SHP77 (cell line): ENCODE data around the gene KLF14.
"Not testable (repeated sequence)": the region's sequence is repeated elsewhere in the genome, so short reads cannot be mapped to it uniquely, and the experiment has no call there.

Source experiments
- DNase-seq, 2 experiments: peaks; one replicate each; lab custom pipeline; 2025; lab: John Stamatoyannopoulos, UW

The KLF14 gene

DNA sequence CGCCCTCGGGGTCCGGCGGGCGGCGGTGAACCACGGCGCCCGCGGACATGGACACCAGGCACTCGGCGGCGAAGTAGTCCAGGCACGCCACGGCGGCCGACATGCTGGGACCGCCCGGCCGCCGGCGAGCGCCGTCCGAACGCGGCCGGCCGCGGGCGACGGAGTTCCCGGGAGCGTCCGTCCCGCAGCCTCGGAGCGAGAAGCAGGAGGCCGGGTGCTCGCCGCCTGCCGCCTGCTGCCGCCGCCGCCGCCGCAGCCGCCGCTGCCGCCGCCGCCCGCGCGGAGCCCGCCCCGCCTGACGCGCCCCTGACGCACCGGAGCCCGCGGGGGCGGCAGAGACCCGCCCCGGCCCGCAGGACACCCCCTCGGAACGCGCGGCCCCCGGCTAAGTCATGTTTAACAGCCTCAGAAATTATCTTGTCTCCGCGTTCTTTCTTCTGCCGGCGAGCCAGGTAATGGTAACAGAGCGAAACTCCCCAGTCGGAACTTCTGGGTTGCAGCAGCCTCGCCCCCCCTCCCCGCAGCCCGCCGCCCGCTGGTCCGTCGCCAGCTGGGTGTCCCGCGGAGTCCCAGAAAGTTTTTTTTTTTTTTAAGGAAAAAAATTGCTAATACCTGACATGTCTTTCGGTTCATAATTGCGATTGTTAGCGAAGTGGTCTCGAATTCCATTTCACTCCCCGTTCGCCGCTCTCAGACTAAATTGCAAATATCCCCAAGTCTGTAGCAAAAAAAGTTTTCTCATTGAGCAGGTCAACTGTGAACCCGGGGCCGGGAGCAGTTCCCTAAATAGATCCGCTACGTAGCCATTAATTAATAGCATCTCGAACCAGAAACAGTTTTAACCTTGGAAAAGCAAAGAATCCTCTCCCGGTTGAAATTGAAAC lies at the start of gene KLF14:
Gene KLF14 (minus strand): TSS at position 277 of the 884 bp plus-strand sequence. CDS start 174 bp downstream, at position 103.
- no peak for DNase-seq

DNA sequence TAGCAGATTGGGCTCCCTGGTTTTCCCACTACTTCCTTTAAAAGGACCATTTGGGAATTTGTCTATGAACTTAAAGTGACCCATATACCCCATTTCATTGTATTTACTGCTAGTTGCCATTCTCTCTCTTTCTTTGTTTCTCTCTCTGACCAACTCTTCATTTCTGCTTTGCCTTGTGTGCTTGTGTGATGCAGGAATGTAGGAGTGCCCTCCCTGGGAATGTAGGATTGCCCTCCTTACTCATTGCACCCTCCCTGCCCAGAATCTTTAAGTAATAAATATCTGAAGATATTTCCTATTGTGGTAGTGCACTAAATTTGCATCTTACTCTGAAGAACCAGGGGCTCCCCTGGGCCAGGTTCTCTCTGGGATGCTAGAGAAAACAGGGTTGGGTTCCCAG lies 47.3 kb upstream of the KLF14 start:
- DNase-seq = no peak

DNA sequence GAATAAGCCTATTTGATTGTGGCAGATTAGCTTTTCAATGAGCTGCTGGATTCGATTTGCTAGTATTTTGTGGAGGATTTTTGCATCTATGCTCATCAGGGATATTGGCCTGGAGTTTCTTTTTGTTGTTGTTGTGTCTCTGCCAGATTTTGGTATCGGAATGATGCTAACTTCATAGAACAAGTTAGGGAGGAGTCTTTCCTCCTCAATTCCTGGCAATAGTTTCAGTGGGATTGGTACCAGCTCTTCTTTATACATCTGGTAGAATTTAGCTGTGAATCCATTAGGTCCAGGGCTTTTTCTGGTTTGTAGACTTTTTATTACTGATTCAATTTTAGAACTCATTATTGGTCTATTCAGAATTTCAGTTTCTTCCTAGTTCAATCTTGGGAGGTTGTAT lies 43.4 kb upstream of the KLF14 start:
- DNase-seq = no peak

DNA sequence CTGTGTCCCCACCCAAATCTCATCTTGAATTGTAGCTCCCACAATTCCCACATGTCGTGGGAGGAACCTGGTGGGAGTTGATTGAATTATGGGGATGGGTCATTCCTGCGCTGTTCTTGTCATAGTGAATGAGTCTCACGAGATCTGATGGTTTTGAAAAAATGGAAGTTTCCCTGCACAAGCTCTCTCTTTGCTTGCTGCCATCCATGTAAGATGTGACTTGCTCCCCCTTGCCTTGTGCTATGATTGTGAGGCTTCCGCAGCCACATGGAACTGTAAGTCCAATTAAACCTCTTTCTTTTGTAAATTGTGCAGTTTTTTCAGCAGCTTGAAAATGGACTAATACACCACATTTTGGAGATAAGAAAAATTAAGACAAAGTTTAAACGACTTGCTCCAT lies 38.4 kb upstream of the KLF14 start:
- DNase-seq = not testable (repeated sequence)

DNA sequence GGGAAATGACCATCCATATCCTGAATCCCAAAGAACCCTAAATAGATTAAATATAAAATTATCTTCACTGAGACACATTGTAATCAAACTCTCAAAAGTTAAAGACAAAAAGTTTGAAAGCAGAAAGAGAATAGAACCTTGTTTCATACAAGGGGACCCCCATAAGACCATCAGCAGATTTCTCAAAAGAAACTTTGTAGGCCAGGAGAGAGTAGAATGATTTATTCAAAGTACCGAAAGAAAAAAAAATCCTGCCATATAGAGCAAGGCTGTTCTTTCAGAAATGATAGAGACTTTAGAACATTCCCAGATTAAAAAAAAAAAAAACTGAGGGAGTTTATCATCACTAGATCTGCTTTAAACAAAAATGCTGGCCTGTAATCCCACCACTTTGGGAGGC lies 34.8 kb upstream of the KLF14 start:
- DNase-seq = no peak

DNA sequence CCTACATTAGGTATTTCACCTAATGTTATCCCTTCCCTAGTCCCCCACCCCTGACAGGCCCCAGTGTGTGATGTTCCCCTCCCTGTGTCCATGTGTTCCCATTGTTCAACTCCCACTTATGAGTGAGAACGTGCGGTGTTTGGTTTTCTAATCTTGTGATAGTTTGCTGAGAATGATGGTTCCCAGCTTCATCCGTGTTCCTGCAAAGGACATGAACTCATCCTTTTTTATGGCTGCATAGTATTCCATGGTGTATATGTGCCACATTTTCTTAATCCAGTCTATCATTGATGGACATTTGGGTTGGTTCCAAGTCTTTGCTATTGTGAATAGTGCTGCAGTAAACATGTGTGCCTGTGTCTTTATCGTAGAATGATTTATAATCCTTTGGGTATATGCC lies 30.6 kb upstream of the KLF14 start:
- not testable (repeated sequence) for DNase-seq

DNA sequence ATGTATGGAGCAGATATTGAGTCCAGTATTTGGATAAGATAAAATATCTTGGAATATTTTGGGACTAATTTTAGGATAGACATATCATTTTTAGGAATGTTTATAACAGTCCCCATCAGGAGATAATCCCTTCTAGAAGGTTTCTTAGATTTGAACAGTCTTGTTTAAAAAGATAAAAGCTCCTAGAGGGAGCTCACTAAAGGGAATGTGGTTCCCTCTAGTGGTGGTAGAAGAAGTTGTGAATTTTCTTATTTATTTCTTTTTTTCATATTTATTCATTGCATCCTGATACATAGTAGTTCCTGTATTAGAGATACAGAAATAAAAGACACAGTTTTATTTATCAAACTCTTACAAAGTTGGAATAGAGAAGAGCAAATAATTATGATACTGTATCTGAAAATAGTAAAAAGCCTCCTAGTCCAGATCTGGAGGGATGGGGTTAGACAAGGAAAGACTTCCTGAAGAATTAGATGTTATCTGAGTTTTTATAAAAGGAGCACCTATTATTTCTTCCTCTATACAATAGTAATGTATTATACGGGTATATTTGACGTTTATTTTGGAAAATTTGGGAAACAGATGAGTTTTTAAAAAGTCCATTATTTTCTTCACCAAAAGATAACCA lies 24.5 kb upstream of the KLF14 start:
- DNase-seq = peak; percentile 18 to 29

DNA sequence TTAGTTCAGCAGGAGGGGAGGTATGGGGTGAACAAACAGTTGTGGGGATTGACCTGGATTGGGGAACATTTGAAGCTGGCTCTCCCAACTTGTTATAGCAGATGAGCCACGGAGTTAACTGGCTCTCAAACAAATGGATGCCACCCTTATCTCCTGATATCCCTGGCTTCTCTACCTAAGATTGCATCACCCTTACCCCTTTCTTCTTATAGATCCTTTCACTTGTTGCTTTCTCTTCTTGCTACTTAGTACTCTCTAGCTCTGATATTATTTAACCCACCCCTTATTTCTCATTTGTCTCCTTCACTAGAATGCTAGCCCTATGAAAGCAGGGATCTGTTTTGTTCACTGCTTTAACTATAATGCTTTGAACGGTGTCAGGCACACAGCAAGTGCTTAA lies 22.3 kb upstream of the KLF14 start:
- no peak for DNase-seq

DNA sequence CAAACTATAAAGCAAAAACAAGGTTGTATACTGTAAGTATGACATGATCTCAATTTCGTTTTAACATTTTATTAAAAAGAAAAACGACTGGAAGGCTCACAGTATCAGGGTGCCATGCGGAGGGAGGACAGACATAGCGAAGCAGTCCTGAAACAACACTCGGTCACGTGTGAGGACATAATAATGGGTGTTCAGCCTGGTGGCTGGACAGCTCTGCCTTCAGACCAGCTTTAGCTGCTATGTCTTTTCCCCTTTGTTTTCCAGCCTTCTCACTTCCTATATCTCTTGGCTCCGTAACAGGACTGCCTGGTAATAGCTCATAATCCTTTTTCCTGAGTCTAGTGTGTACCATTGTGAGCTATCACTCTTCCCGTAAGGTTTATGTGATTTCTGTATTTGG lies 18.4 kb upstream of the KLF14 start:
- DNase-seq = no peak

DNA sequence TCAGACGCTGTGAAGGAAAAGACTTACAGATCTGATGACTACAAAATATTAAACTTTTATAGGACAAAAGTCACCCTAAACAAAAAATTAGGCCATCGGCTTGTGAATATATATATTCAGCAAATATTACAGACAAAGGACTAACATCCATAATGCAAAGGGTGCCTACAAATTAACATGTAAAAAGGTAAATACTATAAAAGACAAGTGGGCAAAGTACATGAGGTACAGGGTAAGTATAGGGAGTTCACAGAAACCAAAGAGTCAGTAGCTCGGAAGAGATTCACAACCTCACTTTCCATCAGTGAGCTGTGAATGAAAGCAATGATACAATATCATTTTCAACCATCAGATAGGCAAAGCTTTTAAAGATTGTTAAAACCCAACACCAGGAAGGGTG lies 16.7 kb upstream of the KLF14 start:
- DNase-seq = no peak

DNA sequence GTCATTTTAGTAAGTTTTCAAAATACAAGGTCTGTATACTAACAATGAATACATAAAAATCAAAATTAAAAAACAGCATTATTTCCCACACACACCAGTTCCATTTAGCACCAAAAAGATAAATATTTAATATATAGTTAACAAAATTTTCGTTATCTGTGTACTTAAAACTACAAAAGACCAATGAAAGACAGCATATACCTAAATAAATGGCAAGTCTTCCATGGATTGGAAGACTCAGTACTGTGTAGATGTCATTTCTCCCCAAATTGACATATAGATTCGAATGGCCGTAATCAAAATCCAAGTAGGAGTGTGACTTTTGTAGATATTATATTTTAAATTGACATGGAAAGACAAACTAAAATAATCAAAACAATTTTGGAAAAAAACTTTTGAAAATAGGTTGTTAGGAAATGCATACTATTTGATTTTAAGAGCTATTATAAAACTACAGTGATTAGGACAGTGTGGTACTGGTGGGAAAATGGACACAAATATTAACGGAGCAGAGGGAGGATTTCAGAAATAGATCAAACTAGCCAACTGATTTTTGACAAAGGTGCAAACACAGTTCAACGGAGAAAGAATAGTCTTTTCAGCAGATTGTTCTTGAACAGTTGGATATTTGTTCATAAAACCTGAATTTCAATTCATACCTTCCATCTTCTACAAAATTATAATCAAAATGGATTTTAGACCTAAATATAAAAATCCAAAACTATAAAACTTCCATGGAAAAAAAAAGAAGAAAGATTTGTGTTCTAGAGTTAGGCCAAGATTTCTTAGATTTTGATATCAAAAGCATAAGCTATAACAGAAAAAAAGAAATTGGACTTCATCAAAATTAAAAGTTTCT lies 14.8 kb upstream of the KLF14 start:
- no peak for DNase-seq

DNA sequence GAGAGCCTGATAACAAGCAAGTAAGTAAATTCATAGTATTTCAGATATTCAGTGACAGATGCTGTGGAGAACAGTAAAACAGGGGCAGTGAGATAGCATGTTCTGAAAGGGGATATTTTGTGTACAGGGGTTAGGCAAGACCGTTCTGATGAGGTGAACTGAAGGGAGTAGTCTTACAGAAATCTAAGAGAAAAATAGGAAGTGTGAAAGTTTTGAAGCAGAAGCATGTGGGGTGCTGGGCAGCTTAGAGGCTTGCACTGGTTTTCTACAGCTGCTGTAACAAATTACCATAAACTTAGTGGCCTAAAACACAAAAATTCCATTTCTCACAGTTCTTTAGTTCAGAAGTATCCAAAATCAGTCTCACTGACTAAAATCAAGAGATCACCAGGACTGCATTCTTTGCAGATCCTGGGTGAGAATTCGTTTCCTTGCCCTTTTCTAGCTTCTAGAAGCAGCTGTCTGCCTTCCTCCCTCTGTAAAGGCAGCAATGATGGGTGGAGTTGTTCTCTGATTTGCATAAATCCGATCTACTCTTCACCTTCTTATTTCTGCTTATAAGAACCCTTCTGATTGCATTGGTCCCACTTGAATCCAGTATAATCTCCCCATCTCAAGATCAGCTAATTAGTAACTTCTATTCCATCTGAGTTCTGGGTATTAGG lies 7.5 kb upstream of the KLF14 start:
- no peak for DNase-seq

DNA sequence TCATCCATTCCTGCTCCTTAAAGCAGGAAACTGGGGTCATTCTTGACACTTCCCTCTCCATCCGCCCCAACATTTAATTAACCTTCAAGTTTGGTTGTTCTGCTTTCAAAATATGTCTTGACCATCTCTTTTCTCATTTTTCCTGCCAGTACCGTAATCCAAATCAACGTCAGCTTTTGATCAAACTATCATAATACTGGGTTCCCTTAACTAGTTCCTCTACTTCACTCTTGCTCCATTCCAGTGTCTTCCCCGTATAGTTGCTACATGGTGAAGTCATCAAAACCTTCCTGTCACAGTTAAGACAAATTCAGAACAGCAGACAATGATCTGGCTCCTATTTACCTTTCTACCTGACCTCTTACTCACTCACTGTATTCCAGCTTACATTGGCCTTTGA lies 6.6 kb upstream of the KLF14 start:
- no peak for DNase-seq

DNA sequence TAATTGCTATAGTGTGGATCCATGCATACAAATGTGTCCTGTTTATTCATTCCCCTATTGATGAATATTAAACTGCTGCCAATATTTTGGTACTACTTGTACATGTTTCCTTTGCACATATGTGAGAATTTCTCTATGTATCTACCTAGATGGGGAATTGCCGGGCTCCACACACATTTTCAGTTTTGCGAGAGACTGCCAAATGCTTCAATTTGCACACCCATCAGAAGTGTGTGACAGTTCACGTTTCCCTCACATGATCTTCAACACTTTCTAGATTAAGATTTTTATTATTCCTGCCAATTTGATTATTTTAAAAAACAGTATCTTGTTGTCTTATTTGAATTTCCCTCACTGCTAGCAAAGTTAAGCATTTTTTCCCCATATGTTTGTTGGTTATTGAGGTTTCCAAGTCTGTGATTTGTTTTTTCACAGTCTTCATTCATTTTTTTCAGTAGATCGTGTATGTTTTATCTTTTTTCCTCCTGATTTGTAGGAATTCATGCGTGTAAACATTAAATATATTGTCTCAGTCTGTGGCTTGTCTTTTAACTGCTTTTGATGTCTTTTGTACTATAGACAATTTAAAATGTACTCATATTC lies 2.4 kb upstream of the KLF14 start:
- DNase-seq = no peak

DNA sequence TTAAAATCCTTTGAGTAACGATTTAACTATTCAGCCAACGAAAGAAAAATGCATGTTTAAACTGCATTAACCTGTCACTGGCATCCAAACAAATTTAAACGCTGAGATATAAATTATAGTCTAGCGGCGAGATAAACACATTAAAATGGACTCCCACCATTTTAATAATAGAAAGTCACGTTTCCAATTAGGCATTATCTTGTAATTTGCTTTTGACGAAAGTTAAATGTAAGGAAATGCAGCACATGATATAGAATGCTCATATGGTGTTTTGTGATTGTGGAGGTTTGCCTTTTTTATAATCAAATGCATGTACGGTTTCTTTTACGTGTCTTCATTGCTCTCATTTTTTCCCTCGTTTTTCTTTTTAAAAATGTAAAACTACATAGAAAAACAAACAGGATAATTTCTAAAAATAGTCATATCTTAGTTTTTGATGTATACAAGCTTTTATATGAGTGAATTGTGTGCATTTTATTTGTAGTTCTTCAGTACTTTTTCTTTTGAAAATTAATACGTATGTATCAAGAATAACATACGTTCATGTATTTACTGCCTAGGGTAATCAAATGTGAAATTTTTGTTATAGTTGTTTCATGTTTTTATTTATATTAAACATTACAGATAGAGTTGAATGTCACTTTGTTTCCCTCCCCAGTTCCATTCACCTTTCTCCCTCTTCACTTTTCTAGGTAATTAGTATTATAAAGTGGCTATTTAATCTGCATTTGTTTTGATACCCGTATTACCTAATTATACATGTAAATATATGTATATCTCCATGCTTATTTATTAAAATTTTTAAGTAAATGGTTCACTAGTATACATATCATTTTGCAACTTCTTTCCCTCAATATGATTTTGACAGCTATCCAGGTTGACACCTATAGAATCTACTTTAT lies 1.1 kb upstream of the KLF14 start:
- DNase-seq = no peak

DNA sequence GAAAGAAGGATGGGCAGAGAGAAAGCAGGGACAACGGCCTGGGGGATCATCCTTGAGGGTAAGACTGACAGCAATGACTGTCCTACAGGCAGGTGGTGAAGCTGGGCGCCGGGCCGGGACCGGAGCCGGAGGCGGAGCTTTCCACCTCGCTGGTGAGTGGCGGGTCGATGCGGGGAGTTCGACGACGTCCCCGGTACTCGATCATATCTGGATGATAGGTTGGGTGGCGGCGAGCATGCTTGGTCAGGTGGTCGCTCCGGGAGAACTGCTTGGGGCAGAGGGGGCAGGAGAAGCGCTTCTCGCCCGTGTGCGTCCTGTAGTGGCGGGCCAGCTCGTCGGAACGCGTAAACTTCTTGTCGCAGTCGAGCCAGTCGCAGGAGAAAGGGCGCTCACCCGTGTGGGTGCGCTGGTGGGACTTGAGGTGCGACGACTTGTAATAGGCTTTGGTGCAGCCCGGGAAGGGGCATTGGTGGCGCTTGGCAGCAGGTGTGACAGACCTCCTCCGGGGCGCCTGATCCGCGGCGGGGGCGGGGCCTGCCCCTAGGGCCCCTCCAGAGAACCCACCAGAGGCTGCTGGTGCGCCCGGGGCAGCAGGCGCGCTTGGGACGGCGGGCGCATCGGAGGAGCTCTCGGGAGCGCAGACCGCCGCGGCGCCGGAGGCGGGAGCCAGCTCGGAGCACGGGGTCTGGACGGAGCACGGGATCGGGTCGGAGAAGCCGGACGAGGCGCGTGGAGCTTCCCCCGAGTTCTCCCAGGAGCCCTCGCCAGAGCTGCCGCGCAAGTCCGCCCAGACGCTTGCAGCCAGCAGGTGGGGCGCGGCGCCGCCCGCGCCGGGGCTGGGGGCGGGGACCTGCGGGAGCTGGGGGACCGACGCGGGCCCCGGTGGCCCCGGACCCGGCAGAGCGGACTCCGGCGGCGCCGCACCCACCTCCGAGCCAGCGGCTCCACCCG lies 752 bp downstream of the KLF14 start:
- DNase-seq = no peak

DNA sequence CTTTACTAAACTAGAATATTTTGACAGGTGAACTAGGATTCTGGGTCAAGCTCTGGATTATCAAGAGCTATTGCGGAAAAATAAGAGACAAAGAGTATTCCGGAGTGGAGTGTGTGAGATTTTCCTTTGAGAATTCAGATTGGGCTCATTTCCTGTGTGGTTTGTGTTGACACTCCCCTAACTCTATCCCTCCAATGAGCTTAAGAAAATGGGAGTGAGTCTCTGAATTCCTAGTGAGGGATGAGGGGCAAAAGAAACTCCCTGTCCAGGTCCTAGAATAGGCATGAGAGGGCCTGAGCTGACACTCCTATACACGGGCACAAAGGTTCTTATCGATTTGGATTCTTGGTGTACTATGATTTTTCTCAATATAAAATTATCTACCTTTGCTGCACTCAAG lies 10.2 kb downstream of the KLF14 start:
- DNase-seq = no peak

DNA sequence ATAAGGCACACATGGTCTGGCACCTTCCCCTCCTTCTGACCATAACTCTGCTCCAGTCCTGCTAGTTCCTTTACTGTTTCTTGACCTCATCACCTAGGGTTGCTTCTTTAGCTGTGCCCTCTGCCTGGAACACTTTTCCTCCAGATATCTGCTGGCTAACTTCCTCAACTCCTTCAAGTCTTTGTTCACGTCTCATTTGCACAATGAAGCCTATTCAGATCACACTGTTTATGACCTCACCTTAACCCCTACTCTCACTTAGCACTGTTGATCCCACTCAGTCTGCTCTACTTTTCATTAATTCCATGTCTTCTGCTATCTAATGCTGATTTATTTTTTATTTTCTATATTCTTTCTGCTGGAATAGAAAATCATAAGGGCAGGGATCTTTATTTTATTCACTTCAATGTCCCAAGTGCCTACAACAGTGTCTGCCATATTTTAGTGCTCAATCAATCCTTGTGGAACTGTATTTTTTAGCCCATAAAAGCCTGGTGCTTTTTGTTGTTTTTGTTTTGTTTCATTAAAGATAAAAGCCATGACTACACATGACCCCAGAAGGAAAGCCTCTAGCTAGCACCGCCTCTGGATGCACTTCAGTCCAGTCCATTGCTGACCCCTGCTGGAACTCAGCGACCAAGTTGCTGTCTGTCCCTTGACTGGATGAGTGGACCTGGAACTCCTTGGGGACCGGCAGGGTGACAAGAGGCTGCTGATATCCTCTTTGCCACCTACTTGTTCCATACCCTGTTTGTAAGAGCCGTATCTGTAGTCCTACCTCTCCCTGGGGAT lies 12.3 kb downstream of the KLF14 start:
- DNase-seq = peak; percentile 55 to 72

DNA sequence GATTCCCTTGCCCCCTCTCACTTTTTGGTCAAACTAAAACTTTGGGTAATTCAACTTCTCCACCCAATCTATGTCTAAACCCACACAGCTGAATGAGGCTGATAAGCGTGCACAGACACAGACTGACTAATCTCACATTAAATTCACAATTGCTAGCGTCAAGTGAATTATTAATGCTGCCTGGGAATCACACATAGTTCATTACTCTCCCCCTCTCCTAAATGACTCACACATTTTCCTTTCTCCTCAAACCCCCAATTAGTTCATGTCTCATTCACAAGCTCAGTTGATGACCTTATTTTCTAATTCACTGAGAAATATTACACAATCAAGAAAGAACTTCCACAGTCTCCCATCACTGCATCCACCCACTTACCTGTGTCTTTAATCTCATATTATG lies 14.5 kb downstream of the KLF14 start:
- DNase-seq = no peak
